Myocyte (in vitro differentiated cells): ENCODE data around the gene PIGS. TPM values are rescaled to one million over a fixed set of nuclear protein-coding genes. Genes with fewer than 3 reads are reported as not detected.

Experiments
- DNase-seq: peaks from one replicate; pipeline ENCODE4 v3.0.0-alpha.2; 2012; ENCODE audit warnings: low read depth
- total RNA-seq: library from RNA; depleted of rRNA; stranded (reverse); fragments of >200 nt; gene quantifications from 2 replicates; pipeline ENCODE4 v1.2.3, GENCODE V29; 2014

The PIGS gene
- total RNA-seq, 1 donor from 2014 or later, result 162 TPM

DNA sequence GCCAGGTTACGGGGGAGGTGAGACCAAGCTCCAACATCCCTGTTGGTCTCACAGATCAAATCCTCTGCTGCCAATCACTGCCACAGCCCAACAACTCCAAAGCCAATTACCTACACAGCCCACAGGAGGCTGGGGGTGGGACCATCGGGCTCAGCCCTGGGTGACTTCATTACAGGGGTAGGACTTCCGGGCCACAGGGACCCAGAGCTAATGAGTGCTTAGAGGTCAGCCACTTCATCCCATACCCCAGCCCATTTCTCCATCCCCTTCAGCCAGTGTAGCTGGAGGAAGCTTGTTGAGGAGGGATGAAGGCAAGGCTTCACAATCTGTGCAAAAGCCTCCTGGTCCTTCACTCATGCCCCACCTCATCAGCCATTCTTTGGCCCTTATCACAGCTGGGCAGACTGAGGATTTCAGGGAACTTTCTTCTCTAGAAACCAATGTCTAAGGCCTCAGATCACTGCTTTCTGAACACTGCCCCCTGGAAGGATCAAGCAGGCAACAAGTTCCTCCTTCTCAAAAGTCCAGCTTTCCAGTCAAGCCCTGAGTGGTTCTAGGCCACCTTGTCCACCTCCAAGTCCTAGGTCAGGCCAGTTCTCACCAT is 59.4 kb downstream of the PIGS start:
- no peak for DNase-seq

DNA sequence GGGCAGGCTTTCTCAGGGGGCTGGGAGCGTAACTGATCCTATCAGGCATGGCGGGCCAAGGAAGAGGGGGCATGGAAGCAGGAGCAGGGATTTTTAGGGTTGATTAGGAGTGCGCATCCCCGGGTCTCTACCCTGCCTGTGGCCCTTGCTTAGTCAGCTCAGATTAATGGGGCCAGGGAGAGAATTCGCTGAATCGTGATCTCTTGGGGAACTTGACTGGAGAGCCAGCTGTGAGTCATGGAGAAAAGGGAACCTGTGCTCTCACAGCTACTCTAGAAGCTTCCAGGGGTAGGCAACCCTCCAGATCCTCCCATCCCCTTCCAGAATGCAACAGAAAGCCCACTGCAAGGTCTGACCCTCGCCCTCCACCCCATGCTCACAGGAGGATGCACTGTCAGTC is 61.5 kb downstream of the PIGS start:
- no peak for DNase-seq

DNA sequence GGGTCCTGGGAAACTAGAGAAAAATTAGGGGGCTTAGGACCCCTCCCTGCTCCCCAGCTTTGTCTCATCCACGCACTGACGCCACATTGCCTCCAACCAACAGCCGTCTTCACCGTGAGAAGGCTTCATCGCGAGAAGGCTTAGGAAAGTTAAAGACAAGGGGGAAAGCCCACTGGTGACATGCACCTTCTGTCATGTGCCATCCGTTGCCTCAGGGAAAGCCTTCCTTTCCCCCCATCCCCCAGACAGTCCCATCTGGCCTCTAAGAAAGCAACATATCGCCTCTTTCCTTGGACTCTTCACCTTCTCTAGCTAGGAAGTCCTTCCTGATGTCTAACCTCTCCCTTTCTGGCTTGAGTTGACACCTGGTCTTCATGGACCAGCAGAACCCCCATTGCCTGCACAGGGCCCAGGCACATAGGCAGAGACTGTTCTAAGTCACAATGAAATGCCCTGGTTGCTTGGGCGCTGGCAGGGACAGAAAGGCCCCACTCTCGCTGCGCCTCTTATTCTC is 63.1 kb downstream of the PIGS start:
- DNase-seq, result no peak

DNA sequence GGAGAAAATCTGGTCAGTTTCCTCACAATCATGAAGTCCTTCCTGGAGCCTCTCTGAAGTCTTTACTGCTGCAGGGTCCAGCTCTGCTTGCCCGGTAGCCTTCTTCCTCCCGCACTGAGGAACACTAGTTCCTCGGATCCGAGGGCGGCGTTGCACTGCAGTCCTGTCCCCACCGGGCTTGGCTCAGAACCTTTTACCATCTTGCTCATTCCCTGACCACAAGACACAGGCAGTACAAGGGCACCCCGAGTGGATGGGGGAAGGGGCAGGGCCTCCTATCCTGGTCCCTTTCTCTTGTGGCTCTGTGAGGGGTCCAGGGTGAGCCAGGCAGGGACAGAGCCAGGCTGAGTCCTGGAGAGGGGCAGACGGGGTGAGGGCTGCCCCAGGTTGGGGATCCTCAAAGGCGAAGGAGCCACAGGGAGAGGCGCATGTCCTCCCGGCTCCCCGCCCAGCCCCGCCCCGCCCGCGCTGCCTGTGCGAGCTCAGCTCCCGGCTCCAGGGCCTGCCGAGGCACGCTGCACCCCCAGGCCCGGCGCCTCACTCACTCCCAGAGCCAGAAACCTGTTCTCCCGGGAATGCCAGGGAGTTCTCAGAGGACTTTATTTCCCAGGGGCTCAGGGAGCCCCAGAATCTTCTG is 63.6 kb downstream of the PIGS start:
- no peak for DNase-seq

DNA sequence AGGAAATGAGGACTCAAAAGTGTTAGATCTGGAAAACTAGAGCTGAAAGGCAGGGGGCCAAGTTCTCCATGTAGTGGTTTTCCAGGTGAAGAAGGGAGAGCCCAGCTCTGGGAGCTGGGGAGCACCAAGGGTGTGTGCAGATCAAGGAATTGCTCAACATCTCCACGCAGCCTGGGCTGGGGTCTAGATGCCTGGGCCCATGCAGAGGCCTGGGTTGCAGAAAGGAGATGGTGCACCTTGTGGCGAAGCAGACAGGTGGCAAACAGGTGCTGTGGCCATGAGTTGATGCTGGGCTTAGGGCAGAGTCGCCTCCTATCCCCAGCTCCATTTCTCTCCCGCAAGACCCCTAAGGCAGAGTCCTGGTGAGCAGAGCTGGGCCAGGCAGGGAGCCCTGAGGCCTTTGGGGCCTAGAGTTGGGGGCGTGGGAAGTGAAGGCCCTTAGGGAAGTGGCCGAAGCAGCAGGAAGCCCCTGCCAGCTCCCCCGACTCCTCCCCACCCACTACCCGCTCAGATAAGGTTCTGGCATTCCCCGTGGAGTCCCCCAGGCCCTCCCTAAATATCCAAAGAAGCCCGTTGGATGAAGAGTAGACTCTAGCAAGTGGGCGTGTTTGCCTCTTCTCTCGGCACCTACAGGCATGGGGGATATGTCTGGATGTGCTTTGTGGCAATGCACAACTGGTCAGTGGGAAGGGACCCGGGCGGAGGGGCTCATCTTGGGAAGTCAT is 64.4 kb downstream of the PIGS start:
- no peak for DNase-seq

DNA sequence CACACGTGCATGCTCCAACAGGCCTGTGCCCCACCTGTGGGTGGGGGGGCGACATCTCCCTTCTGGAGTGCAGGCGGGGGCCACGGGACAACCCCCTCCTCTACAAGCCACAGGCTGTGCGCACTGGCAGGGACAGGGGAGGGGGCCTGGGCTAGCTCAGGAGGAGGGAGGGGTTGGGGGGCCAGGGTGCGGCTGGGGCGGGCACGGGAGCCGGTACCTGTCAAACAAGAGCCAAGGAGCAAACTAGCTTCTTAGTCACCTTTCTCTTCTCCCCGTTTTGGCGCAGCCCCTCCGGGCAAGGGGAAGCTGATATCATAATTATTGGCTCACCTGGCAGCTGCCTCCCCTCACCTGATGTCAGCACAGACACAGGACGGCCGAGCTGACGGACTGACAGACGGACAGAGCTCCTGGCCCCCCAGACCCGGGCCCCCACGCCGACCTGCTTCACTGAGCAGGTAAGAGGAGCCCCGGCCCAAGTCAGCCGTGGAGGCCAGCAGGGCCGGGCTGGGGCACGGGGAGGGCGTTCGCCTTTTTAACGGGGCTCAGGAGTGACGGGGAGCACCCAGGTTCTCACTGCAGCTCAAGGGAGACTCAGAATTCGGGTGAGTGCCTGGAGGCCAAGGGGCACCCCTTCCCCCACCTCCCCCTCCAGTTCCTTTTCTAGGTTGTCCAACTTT is 65.2 kb downstream of the PIGS start, which contains the start of gene FOXN1:
Gene FOXN1 (plus strand): TSS at position 363 of the 680 bp plus-strand sequence. CDS start 17,622 bp downstream, outside the sequence.
- DNase-seq, result no peak

DNA sequence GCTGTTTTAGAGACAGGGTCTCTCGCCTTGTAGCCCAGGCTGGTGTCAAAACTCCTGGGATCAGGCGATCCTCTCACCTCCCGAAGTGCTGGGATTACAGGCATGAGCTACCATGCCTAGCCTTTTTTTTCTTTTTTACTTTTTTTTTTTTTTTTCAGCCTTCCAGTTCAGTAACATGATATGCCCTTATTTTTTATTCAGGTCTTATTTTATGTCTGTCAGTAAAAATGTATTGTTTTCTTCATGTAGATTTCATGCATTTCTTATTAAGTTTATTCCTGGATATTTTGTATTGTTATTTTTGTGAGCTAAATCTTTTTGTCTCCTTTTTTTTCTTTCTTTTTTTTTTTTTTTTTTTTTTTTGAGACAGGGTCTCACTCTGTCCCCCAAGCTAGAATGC is 67.9 kb downstream of the PIGS start:
- no peak for DNase-seq

Other genes with a start within 250 kb of the PIGS start
- 26.2 and 31.7 TPM in 2 replicates for gene IFT20, start 236.1 kb downstream of the PIGS start, total RNA-seq
- gene TNFAIP1, start 235.8 kb downstream of the PIGS start, total RNA-seq, result 69.0 and 91.3 TPM in 2 replicates
- 118 and 127 TPM in 2 replicates for gene POLDIP2, start 214.0 kb downstream of the PIGS start, total RNA-seq
- gene SEBOX, start 206.3 kb downstream of the PIGS start, total RNA-seq, result not detected in 2 replicates
- 0.21 and 0.26 TPM in 2 replicates for gene VTN, start 201.2 kb downstream of the PIGS start, total RNA-seq
- 8.6 and 13.9 TPM in 2 replicates for gene SARM1, start 199.8 kb downstream of the PIGS start, total RNA-seq
- 1.8 and 3.2 TPM in 2 replicates for gene SLC46A1, start 165.3 kb downstream of the PIGS start, total RNA-seq
- not detected in 2 replicates for gene SLC13A2, start 97.9 kb downstream of the PIGS start, total RNA-seq
- not detected in 2 replicates for gene FOXN1, start 65.2 kb downstream of the PIGS start, total RNA-seq
- gene UNC119, start 18.9 kb downstream of the PIGS start, total RNA-seq, result 74.8 and 222 TPM in 2 replicates
- gene ALDOC, start 5.4 kb upstream of the PIGS start, total RNA-seq, result 22.5 and 25.9 TPM in 2 replicates
- gene SPAG5, start 27.5 kb upstream of the PIGS start, total RNA-seq, result 2.2 and 4.3 TPM in 2 replicates
- 12.2 and 14.6 TPM in 2 replicates for gene RSKR, start 42.7 kb upstream of the PIGS start, total RNA-seq
- gene BLTP2, start 73.6 kb upstream of the PIGS start, total RNA-seq, result 144 and 157 TPM in 2 replicates
- 36.3 and 39.7 TPM in 2 replicates for gene SDF2, start 90.4 kb upstream of the PIGS start, total RNA-seq
- gene SUPT6H, start 90.7 kb upstream of the PIGS start, total RNA-seq, result 37.5 and 38.3 TPM in 2 replicates
- gene PROCA1, start 140.4 kb upstream of the PIGS start, total RNA-seq, result 1.0 and 1.6 TPM in 2 replicates
- 162 and 198 TPM in 2 replicates for gene RAB34, start 146.3 kb upstream of the PIGS start, total RNA-seq
- 261 and 384 TPM in 2 replicates for gene RPL23A, start 148.5 kb upstream of the PIGS start, total RNA-seq
- gene TLCD1, start 154.7 kb upstream of the PIGS start, total RNA-seq, result 11.1 and 22.3 TPM in 2 replicates
- 5.5 and 6.0 TPM in 2 replicates for gene NEK8, start 157.3 kb upstream of the PIGS start, total RNA-seq
- gene TRAF4, start 172.5 kb upstream of the PIGS start, total RNA-seq, result 173 and 248 TPM in 2 replicates